K562 (cell line): ENCODE measurements around the gene RFPL4A. TPM values are rescaled to one million over a fixed set of nuclear protein-coding genes. Genes with fewer than 3 reads are reported as not detected.
A peak's percentile ranks its signal among the peaks of the same experiment; 100 is the strongest.

ENCODE experiments used
- ATAC-seq: fragments of 200-7000 bp; cut with Tn5 transposase; 3 replicates; pipeline ENCODE4 v1.9.1; 2020; ENCODE audit warnings: moderate library complexity
- BruUV-seq: library from RNA; stranded (reverse); fragments of 400-500 nt; replicated peaks from 2 replicates; lab custom pipeline; 2021; lab: Mats Ljungman, UMichigan
- CTCF ChIA-PET: fragments of 300-600 bp; formaldehyde crosslinking; extraction: SDS; loops from one replicate; lab custom pipeline; 2021; ENCODE audit warnings: low intra/inter-chr PET ratio; lab: Yijun Ruan, JAX
- POLR2A ChIA-PET: fragments of 300-600, 350-650 bp; sonication (Branson Sonifier 250); formaldehyde crosslinking; extraction: SDS; loops from one replicate; lab custom pipeline; 2021; ENCODE audit warnings: antibody characterized with exemption, inconsistent platforms; lab: Yijun Ruan, JAX
- DNase-seq, 4 experiments: peaks; one replicate each; pipeline versions ENCODE4 v3.0.0 to v3.0.0-alpha.2; 2011 to 2018; ENCODE audit warnings: low spot score in 3 of 4, mixed read lengths in 3 of 4; ENCODE audit errors: extremely low read depth in 1 of 4
- FAIRE-seq: peaks from 2 replicates; lab custom pipeline; 2011; peaks lifted over from hg19 to GRCh38; lab: Jason Lieb, UNC
- H2AFZ ChIP-seq: 2 replicates; pipeline ENCODE4 v1.6.0; 2011; ENCODE audit warnings: low read depth, low read length, control low read depth, inconsistent platforms
- H3K27ac ChIP-seq: fragments of 200-600 bp; 3 replicates; pipeline ENCODE4 v1.8.0; 2011; ENCODE audit warnings: low read depth, mild to moderate bottlenecking, control low read depth, inconsistent platforms, low read length, moderate library complexity, mixed read lengths; ENCODE audit errors: extremely low read depth
- H3K27me3 ChIP-seq, 2 experiments: fragments of 300-600 bp in 1 of 2; 2 replicates in 1 of 2; 3 replicates in 1 of 2; pipeline versions ENCODE4 v1.6.0 to v1.8.0; 2011; ENCODE audit warnings: inconsistent platforms in 2 of 2, low read length in 2 of 2, mild to moderate bottlenecking in 1 of 2, mixed read lengths in 1 of 2, moderate library complexity in 1 of 2; ENCODE audit not compliant: control insufficient read depth in 2 of 2, insufficient read depth in 2 of 2
- H3K36me3 ChIP-seq: fragments of 300-600 bp; 3 replicates; pipeline ENCODE4 v1.8.0; 2011; ENCODE audit warnings: mild to moderate bottlenecking, low read length, inconsistent platforms; ENCODE audit not compliant: control insufficient read depth, insufficient read depth
- H3K4me1 ChIP-seq, 2 experiments: fragments of 200-600 bp in 1 of 2; replicated peaks in 1 of 2; 2 replicates in 1 of 2; 3 replicates in 1 of 2; pipeline versions ENCODE4 v1.5.1 to v1.8.0; 2011; ENCODE audit warnings: inconsistent platforms in 2 of 2, low read length in 2 of 2, mild to moderate bottlenecking in 1 of 2, mixed read lengths in 1 of 2, moderate library complexity in 1 of 2; ENCODE audit not compliant: control insufficient read depth in 2 of 2, insufficient read depth in 2 of 2
- H3K4me2 ChIP-seq: 2 replicates; pipeline ENCODE4 v1.6.1; 2011; ENCODE audit warnings: low read length, control low read depth, inconsistent platforms, mixed read lengths; ENCODE audit not compliant: insufficient read depth
- H3K4me3 ChIP-seq: fragments of 200-600 bp; sonication (generic), shearing (Covaris generic); 2 replicates; pipeline ENCODE4 v1.5.1; 2016; ENCODE audit warnings: control low read depth, inconsistent platforms
- H3K79me2 ChIP-seq: fragments of 200-600 bp; 3 replicates; pipeline ENCODE4 v1.8.0; 2011; ENCODE audit warnings: low read length, inconsistent platforms; ENCODE audit not compliant: control insufficient read depth, insufficient read depth
- H3K9ac ChIP-seq, 2 experiments: 2 replicates each; pipeline versions ENCODE4 v1.6.0 to v1.6.1; 2011; ENCODE audit warnings: low read depth in 2 of 2, low read length in 2 of 2, control low read depth in 1 of 2, inconsistent platforms in 1 of 2, mild to moderate bottlenecking in 1 of 2, mixed read lengths in 1 of 2; ENCODE audit not compliant: insufficient read depth in 1 of 2
- H3K9me1 ChIP-seq: one replicate; pipeline ENCODE4 v1.6.0; 2011; ENCODE audit warnings: inconsistent platforms, mild to moderate bottlenecking, low read length, moderate library complexity; ENCODE audit not compliant: control insufficient read depth, insufficient read depth
- H3K9me3 ChIP-seq: replicated peaks from 2 replicates; pipeline ENCODE4 v1.5.1; 2011; ENCODE audit warnings: low read depth, low read length, inconsistent platforms; ENCODE audit not compliant: control insufficient read depth, insufficient read depth
- H4K20me1 ChIP-seq: replicated peaks from 2 replicates; pipeline ENCODE4 v1.6.1; 2011; ENCODE audit warnings: low read length, inconsistent platforms, mixed read lengths; ENCODE audit not compliant: control insufficient read depth, insufficient read depth
- ATF3 ChIP-seq, 2 experiments: fragments of 450-650 bp in 1 of 2; sonication (generic) in 1 of 2; formaldehyde crosslinking in 1 of 2; IDR thresholded peaks in 1 of 2; conservative IDR thresholded peaks in 1 of 2; 2 replicates each; pipeline versions ENCODE4 v1.6.1 to v1.8.1; 2016 to 2023; ENCODE audit warnings: mild to moderate bottlenecking in 2 of 2, moderate library complexity in 2 of 2, inconsistent platforms in 1 of 2, missing genetic modification reagents in 1 of 2
- CEBPG ChIP-seq, 3 experiments: fragments of 200-800 bp in 1 of 3; sonication (Bioruptor generic) in 1 of 3; sonication (generic) in 1 of 3; formaldehyde crosslinking in 1 of 3; IDR thresholded peaks in 2 of 3; conservative IDR thresholded peaks in 1 of 3; 2 replicates each; pipeline versions ENCODE4 v1.6.1 to v1.8.0; 2016 to 2022; ENCODE audit warnings: missing compliant biosample characterization in 2 of 3, missing genetic modification characterization in 2 of 3, mild to moderate bottlenecking in 1 of 3, missing genetic modification reagents in 1 of 3
- ZNF121 ChIP-seq: sonication (generic); formaldehyde crosslinking; conservative IDR thresholded peaks from 2 replicates; pipeline ENCODE4 v1.8.0; 2022; ENCODE audit warnings: missing genetic modification reagents
- ZNF184 ChIP-seq: sonication (generic); formaldehyde crosslinking; IDR thresholded peaks from 2 replicates; pipeline ENCODE4 v1.5.0; 2020; ENCODE audit warnings: missing genetic modification reagents
- ZNF384 ChIP-seq: IDR thresholded peaks from 2 replicates; pipeline ENCODE4 v1.6.1; 2012; ENCODE audit warnings: low read depth, low read length, improper control_type of control experiment
- WGBS: fragments of 100-300 bp; shearing (Covaris generic); methylation state at CpG from one replicate; pipeline ENCODE4 v1.1.6; 2016; ENCODE audit warnings: low coverage, mixed read lengths; ENCODE audit not compliant: insufficient coverage; ENCODE audit errors: missing lambda C conversion rate; 5-methylcytosine and 5-hydroxymethylcytosine counted together
- in situ Hi-C: fragments of 300-500 bp; cut with MboI; formaldehyde crosslinking; loops from 4 replicates; pipeline ENCODE4 v1.15.0; 2018; ENCODE audit warnings: inconsistent platforms, mixed read lengths
- intact Hi-C: fragments of 100-400 bp; cut with micrococcal nuclease; formaldehyde crosslinking; loops from 2 replicates; pipeline ENCODE4 v1.14.2; 2022
- polyA plus RNA-seq, 8 experiments: library from polyadenylated mRNA; depleted of rRNA in 4 of 8; stranded (reverse) in 5 of 8; unstranded in 3 of 8; fragments of >200 nt; fragmentation: Nextera tagmentation in 2 of 8; fragmentation: Illumina TruSeq in 1 of 8; extraction: Ambion mirVana in 2 of 8; extraction: Trizol in 1 of 8; gene quantifications; 2 replicates each; pipeline versions ENCODE4 v1.2.1 to v1.2.3, GENCODE V29; 2011 to 2014; ENCODE audit warnings: inconsistent platforms in 1 of 8, missing spikeins in 1 of 8
- total RNA-seq, 7 experiments: library from RNA; depleted of rRNA in 6 of 7; stranded (reverse); fragments of >200 nt in 6 of 7; fragmentation: Illumina TruSeq in 2 of 7; extraction: Trizol in 2 of 7; gene quantifications; 2 replicates each; pipeline versions ENCODE4 v1.2.1 to v1.2.3, GENCODE V29; 2011 to 2021; ENCODE audit warnings: low replicate concordance in 1 of 7

RFPL4A gene
- total and polyA plus RNA-seq, 9 of the 15 experiments (the other 6 are each of a cell fraction or from before 2014, with no cell fraction given) = 0.13 to 1.1 (median 0.23) TPM; not detected in 1

GRCh38 chr19:55723491-55723890, 35.4 kb upstream of the RFPL4A start:
- H2AFZ ChIP-seq = no peak overlapping the region
- no peak overlapping the region for H3K4me2 ChIP-seq
- intact Hi-C loops (no loop called here), in situ Hi-C loops (no loop called here)
- no TSS peak for BruUV-seq
- H3K9ac ChIP-seq = no peak overlapping the region
- no peaks in the 10 kb centered on the region for H4K20me1 ChIP-seq
- H3K27ac ChIP-seq = no peak overlapping the region
- FAIRE-seq (no peak), DNase-seq (no peak), ATAC-seq (no peak)
- ChIA-PET CTCF (no interaction called here), POLR2A (no interaction called here)
- peaks cover 4% of the 10 kb centered on the region; the same call in 1 of the 2 replicates for H3K9me3 ChIP-seq
- 10% methylated on average over 6 of the region's 8 CpGs for WGBS
- peaks cover 19 to 47% of the 10 kb centered on the region in 2 experiments; a peak in 4 of 5 replicates for H3K27me3 ChIP-seq
- H3K79me2 ChIP-seq = no peaks in the 10 kb centered on the region
- H3K4me1 ChIP-seq = no peaks in the 10 kb centered on the region; a peak in 1 of 5 replicates
- no peaks in the 10 kb centered on the region for H3K36me3 ChIP-seq
- no peak for TF ChIP-seq ZNF184 (CRISPR knock-in tag)
- TF ChIP-seq ZNF121 (CRISPR knock-in tag) = peak; percentile 62
- TF ChIP-seq ZNF384 = no peak
- no peak for TF ChIP-seq CEBPG (CRISPR knock-in tag; IDR thresholded peaks at IDR 0.05)
- TF ChIP-seq CEBPG (tag; conservative IDR thresholded peaks at IDR 0.05 in 1 of 2, IDR thresholded peaks at IDR 0.05 in 1 of 2) = 0 out of 4 replicates have a peak, but pooled peaks have one; percentile 8 to 21
- peak; percentile 29; the same call in 1 of the 2 replicates for TF ChIP-seq ATF3 (IDR thresholded peaks at IDR 0.05)
- TF ChIP-seq ATF3 (CRISPR knock-in tag; conservative IDR thresholded peaks at IDR 0.05) = no peak
- no peak overlapping the region for H3K4me3 ChIP-seq
- no peaks in the 10 kb centered on the region for H3K9me1 ChIP-seq
